H9 (cell line): ENCODE results near the gene GSTM3. TPM values are rescaled to one million over a fixed set of nuclear protein-coding genes. Genes with fewer than 3 reads are reported as not detected.
"Not testable (repeated sequence)": the region's sequence is repeated elsewhere in the genome, so short reads cannot be mapped to it uniquely, and the experiment has no call there.

Experiments used
- DNase-seq: peaks from one replicate; pipeline ENCODE4 v3.0.0-alpha.2; 2017
- H2AFZ ChIP-seq: one replicate; pipeline ENCODE4 v1.6.1; 2013; ENCODE audit warnings: mild to moderate bottlenecking, low read length, control low read depth, moderate library complexity
- H2AK5ac ChIP-seq: 2 replicates; pipeline ENCODE4 v1.6.1; 2013; ENCODE audit warnings: low read length, control low read depth, mixed read lengths; ENCODE audit not compliant: insufficient read length
- H2BK120ac ChIP-seq: one replicate; pipeline ENCODE4 v1.6.1; 2013; ENCODE audit warnings: low read depth, mild to moderate bottlenecking, low read length, control low read depth, inconsistent platforms; ENCODE audit not compliant: poor library complexity, severe bottlenecking
- H2BK12ac ChIP-seq: 2 replicates; pipeline ENCODE4 v1.6.1; 2013; ENCODE audit warnings: low read length, control low read depth, mixed read lengths, low read depth; ENCODE audit not compliant: insufficient read length
- H2BK15ac ChIP-seq: 2 replicates; pipeline ENCODE4 v1.6.1; 2013; ENCODE audit warnings: low read depth, low read length, control low read depth
- H2BK20ac ChIP-seq: one replicate; pipeline ENCODE4 v1.6.1; 2013; ENCODE audit warnings: low read depth, mild to moderate bottlenecking, low read length, control low read depth, inconsistent platforms; ENCODE audit not compliant: poor library complexity, severe bottlenecking
- H2BK5ac ChIP-seq: 2 replicates; pipeline ENCODE4 v1.6.1; 2013; ENCODE audit warnings: low read length, control low read depth, mixed read lengths; ENCODE audit not compliant: insufficient read length
- H3K14ac ChIP-seq: 2 replicates; pipeline ENCODE4 v1.6.1; 2013; ENCODE audit warnings: low read length, control low read depth; ENCODE audit not compliant: insufficient read depth
- H3K18ac ChIP-seq: 2 replicates; pipeline ENCODE4 v1.6.1; 2013; ENCODE audit warnings: low read depth, mild to moderate bottlenecking, mixed read lengths, low read length, control low read depth; ENCODE audit not compliant: insufficient read length
- H3K23ac ChIP-seq: 2 replicates; pipeline ENCODE4 v1.6.1; 2013; ENCODE audit warnings: low read length, control low read depth, mixed read lengths, low read depth; ENCODE audit not compliant: insufficient read length
- H3K23me2 ChIP-seq: 2 replicates; pipeline ENCODE4 v1.6.1; 2013; ENCODE audit warnings: low read depth, mild to moderate bottlenecking, mixed read lengths, low read length, control low read depth; ENCODE audit not compliant: insufficient read length, poor library complexity, severe bottlenecking
- H3K27ac ChIP-seq: 2 replicates; pipeline ENCODE4 v1.5.1; 2013; ENCODE audit warnings: low read length, control low read depth, mixed read lengths, low read depth; ENCODE audit not compliant: insufficient read length
- H3K27me3 ChIP-seq: 2 replicates; pipeline ENCODE4 v1.6.1; 2013; ENCODE audit warnings: low read length, control low read depth, inconsistent platforms; ENCODE audit not compliant: insufficient read depth
- H3K4ac ChIP-seq: 2 replicates; pipeline ENCODE4 v1.6.1; 2013; ENCODE audit warnings: low read depth, mild to moderate bottlenecking, control low read depth, inconsistent platforms, low read length, moderate library complexity
- H3K4me1 ChIP-seq: 2 replicates; pipeline ENCODE4 v1.6.1; 2013; ENCODE audit warnings: low read length, control low read depth, inconsistent platforms; ENCODE audit not compliant: insufficient read depth
- H3K4me2 ChIP-seq: 2 replicates; pipeline ENCODE4 v1.6.1; 2013; ENCODE audit warnings: low read length, control low read depth, mixed read lengths; ENCODE audit not compliant: insufficient read length, insufficient read depth
- H3K56ac ChIP-seq: 2 replicates; pipeline ENCODE4 v1.6.1; 2013; ENCODE audit warnings: low read depth, mild to moderate bottlenecking, mixed read lengths, low read length, control low read depth; ENCODE audit not compliant: insufficient read length
- H3K79me1 ChIP-seq: 2 replicates; pipeline ENCODE4 v1.6.1; 2013; ENCODE audit warnings: low read depth, mild to moderate bottlenecking, moderate library complexity, low read length, control low read depth, inconsistent platforms; ENCODE audit not compliant: insufficient read depth, poor library complexity, severe bottlenecking
- H3K79me2 ChIP-seq: 2 replicates; pipeline ENCODE4 v1.6.1; 2013; ENCODE audit warnings: low read length, control low read depth, inconsistent platforms; ENCODE audit not compliant: insufficient read depth
- H3K9ac ChIP-seq: 2 replicates; pipeline ENCODE4 v1.6.1; 2013; ENCODE audit warnings: low read length, control low read depth, mixed read lengths; ENCODE audit not compliant: insufficient read length; ENCODE audit errors: extremely low read depth
- H3K9me3 ChIP-seq: one replicate; pipeline ENCODE4 v1.6.1; 2013; ENCODE audit warnings: low read depth, low read length, inconsistent platforms; ENCODE audit not compliant: control insufficient read depth
- H3T11ph ChIP-seq: one replicate; pipeline ENCODE4 v1.6.1; 2013; ENCODE audit warnings: mild to moderate bottlenecking, low read length, control low read depth, inconsistent platforms
- H4K20me1 ChIP-seq: one replicate; pipeline ENCODE4 v1.6.1; 2013; ENCODE audit not compliant: control insufficient read depth, insufficient read length, insufficient read depth
- H4K5ac ChIP-seq: 2 replicates; pipeline ENCODE4 v1.6.1; 2013; ENCODE audit warnings: low read depth, mild to moderate bottlenecking, mixed read lengths, low read length, control low read depth; ENCODE audit not compliant: insufficient read length
- H4K8ac ChIP-seq: replicated peaks from 2 replicates; pipeline ENCODE4 v1.6.1; 2013; ENCODE audit warnings: low read length, control low read depth, mixed read lengths, low read depth; ENCODE audit not compliant: insufficient read length
- H4K91ac ChIP-seq: 2 replicates; pipeline ENCODE4 v1.6.1; 2013; ENCODE audit warnings: low read depth, mild to moderate bottlenecking, moderate library complexity, mixed read lengths, low read length, control low read depth; ENCODE audit not compliant: insufficient read length
- H3K27ac Mint-ChIP-seq, 3 experiments: 2 replicates in 2 of 3; 3 replicates in 1 of 3; pipeline ENCODE4 v1.8.0; 2020 to 2021; ENCODE audit warnings: mixed read lengths in 3 of 3, mild to moderate bottlenecking in 1 of 3, moderate library complexity in 1 of 3
- H3K27me3 Mint-ChIP-seq: 2 replicates; pipeline ENCODE4 v1.8.0; 2021; ENCODE audit warnings: low read depth, mild to moderate bottlenecking, moderate library complexity, mixed read lengths
- H3K36me3 Mint-ChIP-seq, 3 experiments: 2 replicates in 2 of 3; 3 replicates in 1 of 3; pipeline ENCODE4 v1.8.0; 2020 to 2021; ENCODE audit warnings: low read depth in 3 of 3, mixed read lengths in 3 of 3; ENCODE audit not compliant: insufficient read depth in 1 of 3
- H3K4me1 Mint-ChIP-seq, 2 experiments: 2 replicates each; pipeline ENCODE4 v1.8.0; 2020; ENCODE audit warnings: mixed read lengths in 2 of 2
- H3K4me3 Mint-ChIP-seq, 2 experiments: 2 replicates in 1 of 2; 3 replicates in 1 of 2; pipeline ENCODE4 v1.8.0; 2020 to 2021; ENCODE audit warnings: mild to moderate bottlenecking in 2 of 2, mixed read lengths in 2 of 2, moderate library complexity in 1 of 2
- H3K9me3 Mint-ChIP-seq, 2 experiments: 2 replicates in 1 of 2; 3 replicates in 1 of 2; pipeline ENCODE4 v1.8.0; 2020; ENCODE audit warnings: mild to moderate bottlenecking in 2 of 2, mixed read lengths in 2 of 2, moderate library complexity in 1 of 2
- WGBS: extraction: QIAGEN DNeasy Blood & Tissue Kit; methylation state at CpG from one replicate; pipeline ENCODE4 v1.1.7; 2013; ENCODE audit warnings: missing lambda C conversion rate, low lambda C conversion rate, mixed read lengths; ENCODE audit not compliant: insufficient read length; ENCODE audit errors: extremely low coverage; 5-methylcytosine and 5-hydroxymethylcytosine counted together
- total RNA-seq: library from RNA; stranded (reverse); gene quantifications from 2 replicates; pipeline ENCODE4 v1.2.1, GENCODE V29; 2021
- TF ChIP-seq, protein P1 (sequence below): fragments of 200-600 bp; sonication (generic); conservative IDR thresholded peaks from 3 replicates; pipeline ENCODE4 v1.8.0; 2021; ENCODE audit warnings: antibody characterized with exemption, mild to moderate bottlenecking

GSTM3 gene
- total RNA-seq, 1 experiment from 2014 or later: 3.5 TPM

DNA sequence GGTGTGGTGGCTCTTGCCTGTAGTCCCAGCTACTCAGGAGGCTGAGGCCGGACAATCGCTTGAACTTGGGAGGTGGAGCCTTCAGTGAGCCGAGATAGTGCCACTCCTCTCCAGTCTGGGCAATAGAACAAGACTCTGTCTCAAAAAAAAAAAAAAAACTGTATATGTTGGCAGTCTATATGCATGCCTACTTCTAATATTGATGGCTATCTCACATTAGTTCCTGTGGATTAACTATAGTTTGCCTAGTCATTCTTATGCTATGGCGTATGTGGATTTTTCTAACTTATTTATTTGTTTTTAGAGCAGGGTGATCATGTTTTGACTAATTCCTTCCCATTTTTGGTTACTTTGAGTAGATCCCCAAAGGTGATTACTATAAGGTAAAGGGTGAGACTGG is 43.8 kb downstream of the GSTM3 start:
- Histone ChIP-seq H4K8ac (no peak overlapping the region), H3K4me2 (no peak overlapping the region), H3K9me3 (no peaks in the 10 kb centered on the region), H4K5ac (no peak overlapping the region), H3K23me2 (no peaks in the 10 kb centered on the region), H2BK12ac (no peak overlapping the region), H4K91ac (no peak overlapping the region), H3T11ph (no peak overlapping the region), H3K79me1 (no peaks in the 10 kb centered on the region), H2BK20ac (no peak overlapping the region), H3K14ac (no peak overlapping the region), H3K27ac (no peak overlapping the region), H3K79me2 (no peaks in the 10 kb centered on the region), H2AFZ (no peak overlapping the region), H3K27me3 (no peaks in the 10 kb centered on the region), H2BK120ac (no peak overlapping the region), H4K20me1 (no peaks in the 10 kb centered on the region), H2AK5ac (no peak overlapping the region), H3K4ac (no peak overlapping the region), H2BK15ac (no peak overlapping the region), H3K9ac (no peak overlapping the region), H3K18ac (no peak overlapping the region), H3K4me1 (no peaks in the 10 kb centered on the region), H3K23ac (no peak overlapping the region), H2BK5ac (no peak overlapping the region), H3K56ac (no peak overlapping the region)
- TF ChIP-seq, protein P1, sequence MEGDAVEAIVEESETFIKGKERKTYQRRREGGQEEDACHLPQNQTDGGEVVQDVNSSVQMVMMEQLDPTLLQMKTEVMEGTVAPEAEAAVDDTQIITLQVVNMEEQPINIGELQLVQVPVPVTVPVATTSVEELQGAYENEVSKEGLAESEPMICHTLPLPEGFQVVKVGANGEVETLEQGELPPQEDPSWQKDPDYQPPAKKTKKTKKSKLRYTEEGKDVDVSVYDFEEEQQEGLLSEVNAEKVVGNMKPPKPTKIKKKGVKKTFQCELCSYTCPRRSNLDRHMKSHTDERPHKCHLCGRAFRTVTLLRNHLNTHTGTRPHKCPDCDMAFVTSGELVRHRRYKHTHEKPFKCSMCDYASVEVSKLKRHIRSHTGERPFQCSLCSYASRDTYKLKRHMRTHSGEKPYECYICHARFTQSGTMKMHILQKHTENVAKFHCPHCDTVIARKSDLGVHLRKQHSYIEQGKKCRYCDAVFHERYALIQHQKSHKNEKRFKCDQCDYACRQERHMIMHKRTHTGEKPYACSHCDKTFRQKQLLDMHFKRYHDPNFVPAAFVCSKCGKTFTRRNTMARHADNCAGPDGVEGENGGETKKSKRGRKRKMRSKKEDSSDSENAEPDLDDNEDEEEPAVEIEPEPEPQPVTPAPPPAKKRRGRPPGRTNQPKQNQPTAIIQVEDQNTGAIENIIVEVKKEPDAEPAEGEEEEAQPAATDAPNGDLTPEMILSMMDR: no peak
- no peak for DNase-seq
- Mint-ChIP-seq H3K27me3 (no peaks in the 10 kb centered on the region), H3K36me3 (no peaks in the 10 kb centered on the region), H3K4me1 (0 out of 4 replicates have a peak, but pooled peaks cover 0 to 4% of the 10 kb centered on the region in 2 experiments), H3K27ac (no peak overlapping the region), H3K4me3 (no peak overlapping the region), H3K9me3 (no peaks in the 10 kb centered on the region)
- no CpG with 5 or more reads among the region's 4 CpGs for WGBS

GRCh38 chr1:109695138-109695537 is 45.7 kb downstream of the GSTM3 start:
- WGBS: no CpG with 5 or more reads among the region's 3 CpGs
- H4K5ac ChIP-seq, H3K56ac ChIP-seq, H3K79me1 ChIP-seq, H3K36me3 Mint-ChIP-seq, H3K4me1 Mint-ChIP-seq, H3K79me2 ChIP-seq, H3K23ac ChIP-seq, H2AK5ac ChIP-seq, H3K27ac ChIP-seq, H3K27ac Mint-ChIP-seq, DNase-seq, H3K9me3 Mint-ChIP-seq, H2BK12ac ChIP-seq, H3K27me3 Mint-ChIP-seq, H2BK5ac ChIP-seq, H2BK120ac ChIP-seq, H3K4me3 Mint-ChIP-seq, H3K18ac ChIP-seq, H2BK20ac ChIP-seq, H2BK15ac ChIP-seq, H4K20me1 ChIP-seq, H4K91ac ChIP-seq, H3K14ac ChIP-seq, H3K9me3 ChIP-seq, H3K9ac ChIP-seq, H2AFZ ChIP-seq, H3K27me3 ChIP-seq, H4K8ac ChIP-seq, H3K4me2 ChIP-seq, H3T11ph ChIP-seq, H3K23me2 ChIP-seq, H3K4ac ChIP-seq, H3K4me1 ChIP-seq: not testable (repeated sequence)
